KOPT-K1 (cell line): ENCODE measurements around the gene CTDNEP1.
A peak's percentile ranks its signal among the peaks of the same experiment; 100 is the strongest.

ENCODE experiments used
- H3K27ac ChIP-seq: fragments of 200-600 bp; sonication (generic); 2 replicates; pipeline ENCODE4 v1.5.1; 2016; ENCODE audit warnings: antibody characterized with exemption, mild to moderate bottlenecking, low read depth, low read length; ENCODE audit not compliant: poor library complexity, severe bottlenecking
- H3K36me3 ChIP-seq: fragments of 200-600 bp; sonication (generic); 2 replicates; pipeline ENCODE4 v1.5.1; 2017; ENCODE audit warnings: antibody characterized with exemption, mild to moderate bottlenecking, low read length, moderate library complexity; ENCODE audit not compliant: insufficient read depth
- H3K9me3 ChIP-seq: fragments of 200-600 bp; sonication (generic); 2 replicates; pipeline ENCODE4 v1.5.1; 2017; ENCODE audit warnings: antibody characterized with exemption, low read length, mild to moderate bottlenecking; ENCODE audit not compliant: insufficient read depth, poor library complexity, severe bottlenecking

The CTDNEP1 gene

GRCh38 chr17:7208027-7208571, 43.4 kb downstream of the CTDNEP1 start:
- no peaks in the 10 kb centered on the region for H3K9me3 ChIP-seq
- peaks cover 5% of the 10 kb centered on the region; the same call in 1 of the 2 replicates for H3K36me3 ChIP-seq
- H3K27ac ChIP-seq = no peak overlapping the region

- Histone ChIP-seq H3K36me3 (peaks cover 12% of the 10 kb centered on the region), H3K9me3 (no peaks in the 10 kb centered on the region), H3K27ac (no peak overlapping the region)
These were observed 44.2 kb downstream of the CTDNEP1 start for GRCh38 chr17:7207120-7208001.

- H3K27ac ChIP-seq = peak overlapping the region; percentile 60
- H3K9me3 ChIP-seq = no peaks in the 10 kb centered on the region
- H3K36me3 ChIP-seq = peaks cover 12% of the 10 kb centered on the region
These were observed 46.0 kb downstream of the CTDNEP1 start for GRCh38 chr17:7205561-7205960.

- H3K36me3 ChIP-seq = peaks cover 12% of the 10 kb centered on the region
- no peaks in the 10 kb centered on the region for H3K9me3 ChIP-seq
- H3K27ac ChIP-seq = peak overlapping the region; percentile 60
These were observed 46.6 kb downstream of the CTDNEP1 start for GRCh38 chr17:7204828-7205461.

- H3K27ac ChIP-seq = peak overlapping the region; percentile 60
These were observed 47.2 kb downstream of the CTDNEP1 start for GRCh38 chr17:7204336-7204735.

GRCh38 chr17:7203391-7203790, 48.1 kb downstream of the CTDNEP1 start:
- peaks cover 12% of the 10 kb centered on the region for H3K36me3 ChIP-seq
- no peaks in the 10 kb centered on the region for H3K9me3 ChIP-seq
- no peak overlapping the region for H3K27ac ChIP-seq

More at GRCh38 chr17:7204336-7204735, 47.2 kb downstream of the CTDNEP1 start:
- Histone ChIP-seq H3K36me3 (peaks cover 12% of the 10 kb centered on the region), H3K9me3 (no peaks in the 10 kb centered on the region)

GRCh38 chr17:7196651-7197401, 54.7 kb downstream of the CTDNEP1 start:
- peaks cover 10% of the 10 kb centered on the region for H3K36me3 ChIP-seq
- no peak overlapping the region for H3K27ac ChIP-seq
- no peaks in the 10 kb centered on the region for H3K9me3 ChIP-seq

GRCh38 chr17:7195971-7196370, 55.6 kb downstream of the CTDNEP1 start:
- no peaks in the 10 kb centered on the region for H3K9me3 ChIP-seq
- H3K36me3 ChIP-seq = peaks cover 14% of the 10 kb centered on the region
- H3K27ac ChIP-seq = no peak overlapping the region
